Activated CD4-positive, alpha-beta T cell treated with anti-CD3 and anti-CD28 coated beads, Interleukin-2, amount 50 U/mL, for 48 hours (primary cell): ENCODE data around the gene PPP2R1B.
"Not testable (repeated sequence)": the region's sequence is repeated elsewhere in the genome, so short reads cannot be mapped to it uniquely, and the experiment has no call there.

Experiments used
- DNase-seq, 2 experiments: peaks; one replicate each; pipeline ENCODE4 v3.0.0-alpha.2; 2020

Gene PPP2R1B

GRCh38 chr11:111765984-111766833 is at the start of gene PPP2R1B:
Gene PPP2R1B, minus strand, starts transcription at chr11:111766389. Its CDS starts 28 bp downstream, at chr11:111766361.
- DNase-seq: peak; percentile 73 to 77

- DNase-seq: no peak
Measured at GRCh38 chr11:111815489-111815888, 49.3 kb upstream of the PPP2R1B start.

- DNase-seq: no peak
Measured at GRCh38 chr11:111814557-111815320, 48.5 kb upstream of the PPP2R1B start.

GRCh38 chr11:111814106-111814505 is 47.9 kb upstream of the PPP2R1B start:
- no peak for DNase-seq

GRCh38 chr11:111812211-111812610 is 46.0 kb upstream of the PPP2R1B start:
- DNase-seq: no peak

- no peak for DNase-seq
Measured at GRCh38 chr11:111811445-111811844, 45.3 kb upstream of the PPP2R1B start.

- DNase-seq: no peak
Measured at GRCh38 chr11:111808834-111809233, 42.6 kb upstream of the PPP2R1B start.

- no peak for DNase-seq
Measured at GRCh38 chr11:111808063-111808588, 41.9 kb upstream of the PPP2R1B start.

- DNase-seq: no peak
Measured at GRCh38 chr11:111807076-111807475, 40.9 kb upstream of the PPP2R1B start.

- no peak for DNase-seq
Measured at GRCh38 chr11:111801135-111801534, 34.9 kb upstream of the PPP2R1B start.

- no peak for DNase-seq
Measured at GRCh38 chr11:111798279-111798678, 32.1 kb upstream of the PPP2R1B start.

- DNase-seq: no peak
Measured at GRCh38 chr11:111797145-111797581, 31.0 kb upstream of the PPP2R1B start.

- no peak for DNase-seq
Measured at GRCh38 chr11:111796696-111797095, 30.5 kb upstream of the PPP2R1B start.

- DNase-seq: no peak
Measured at GRCh38 chr11:111795334-111795985, 29.3 kb upstream of the PPP2R1B start.

- no peak for DNase-seq
Measured at GRCh38 chr11:111793863-111794262, 27.7 kb upstream of the PPP2R1B start.

- no peak for DNase-seq
Measured at GRCh38 chr11:111792955-111793500, 26.8 kb upstream of the PPP2R1B start.

GRCh38 chr11:111792314-111792713 is 26.1 kb upstream of the PPP2R1B start:
- no peak for DNase-seq

GRCh38 chr11:111788464-111788863 is 22.3 kb upstream of the PPP2R1B start:
- DNase-seq: no peak

GRCh38 chr11:111788051-111788450 is 21.9 kb upstream of the PPP2R1B start:
- DNase-seq: no peak

- DNase-seq: no peak
Measured at GRCh38 chr11:111785886-111786412, 19.8 kb upstream of the PPP2R1B start.

GRCh38 chr11:111785076-111785475 is 18.9 kb upstream of the PPP2R1B start:
- no peak for DNase-seq

GRCh38 chr11:111784311-111784710 is 18.1 kb upstream of the PPP2R1B start:
- DNase-seq: not testable (repeated sequence)
